Stimulated activated CD4-positive, alpha-beta T cell treated with anti-CD3 and anti-CD28 coated beads, Interleukin-1b, Interleukin-23, amount 100 ng/mL, for 1 hour (primary cell): ENCODE data around the gene FUT1.
A peak's percentile ranks its signal among the peaks of the same experiment; 100 is the strongest.
"Not testable (repeated sequence)": the region's sequence is repeated elsewhere in the genome, so short reads cannot be mapped to it uniquely, and the experiment has no call there.

Experiments used
- DNase-seq, 2 donors: peaks; one replicate each; pipeline ENCODE4 v3.0.0-alpha.2; 2020; ENCODE audit warnings: low read depth in 2 of 2

Gene FUT1

GRCh38 chr19:48718106-48718505, 34.3 kb downstream of the FUT1 start:
- not testable (repeated sequence) for DNase-seq

DNA sequence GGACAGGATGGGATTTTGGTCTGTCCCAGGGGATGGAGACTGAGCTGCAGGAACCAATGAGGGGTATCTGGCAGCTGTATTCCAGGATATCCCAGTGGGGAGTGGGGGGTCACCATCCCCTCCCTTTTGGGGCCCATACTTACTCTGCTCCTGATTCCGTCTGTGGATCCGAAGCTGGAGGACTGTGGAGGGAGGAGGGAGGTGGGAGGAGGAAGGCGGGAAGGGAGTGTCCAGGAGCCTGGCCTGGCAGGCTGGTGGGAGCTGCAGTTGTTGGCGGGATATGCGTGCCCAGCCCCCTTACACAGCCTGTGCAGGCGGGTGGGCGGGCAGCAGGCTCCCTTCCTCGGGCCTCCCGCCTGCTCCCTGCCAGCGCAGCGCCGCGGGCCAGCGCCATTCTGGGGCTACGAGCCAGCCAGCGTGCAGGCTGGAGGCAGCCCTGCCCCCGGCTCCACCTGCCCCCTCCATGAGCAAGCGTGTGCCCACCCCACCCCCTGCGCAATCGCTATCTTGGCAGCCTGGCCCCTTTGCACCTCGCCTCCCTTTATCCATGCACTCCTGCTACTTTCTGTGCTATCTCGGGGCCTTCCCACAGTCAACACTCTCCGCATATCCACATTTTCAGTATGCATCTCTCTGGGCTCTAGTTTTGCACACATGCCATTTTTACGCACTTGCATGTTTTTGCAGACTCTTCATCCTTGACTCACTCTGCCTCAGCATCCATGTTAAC, 35.7 kb downstream of the FUT1 start:
- DNase-seq = no peak

DNA sequence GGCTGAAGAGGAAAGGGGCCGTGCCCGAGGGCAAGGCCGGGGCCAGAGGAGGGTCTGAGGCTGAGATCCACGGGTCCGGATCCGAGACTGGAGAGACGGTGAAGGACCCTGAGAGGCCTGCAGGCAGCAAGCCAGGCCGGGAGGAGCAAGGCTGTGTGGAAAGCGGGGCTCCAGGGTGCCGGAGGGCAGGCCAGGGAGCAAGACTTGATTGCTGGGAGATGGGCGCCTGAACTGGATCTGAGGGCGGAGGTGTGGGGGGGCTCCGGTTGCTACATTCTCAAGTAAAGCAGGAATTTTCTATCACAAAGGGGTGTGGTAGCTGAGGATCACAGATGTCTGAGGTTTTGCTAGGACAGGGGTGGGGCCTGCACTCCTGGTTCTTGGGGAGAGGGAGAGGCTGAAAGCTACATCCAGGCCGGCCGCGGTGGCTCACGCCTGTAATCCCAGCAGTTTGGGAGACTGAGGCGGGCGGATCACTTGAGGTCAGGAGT, 36.7 kb downstream of the FUT1 start:
- no peak for DNase-seq

GRCh38 chr19:48714759-48715675, 37.4 kb downstream of the FUT1 start:
- DNase-seq = no peak

DNA sequence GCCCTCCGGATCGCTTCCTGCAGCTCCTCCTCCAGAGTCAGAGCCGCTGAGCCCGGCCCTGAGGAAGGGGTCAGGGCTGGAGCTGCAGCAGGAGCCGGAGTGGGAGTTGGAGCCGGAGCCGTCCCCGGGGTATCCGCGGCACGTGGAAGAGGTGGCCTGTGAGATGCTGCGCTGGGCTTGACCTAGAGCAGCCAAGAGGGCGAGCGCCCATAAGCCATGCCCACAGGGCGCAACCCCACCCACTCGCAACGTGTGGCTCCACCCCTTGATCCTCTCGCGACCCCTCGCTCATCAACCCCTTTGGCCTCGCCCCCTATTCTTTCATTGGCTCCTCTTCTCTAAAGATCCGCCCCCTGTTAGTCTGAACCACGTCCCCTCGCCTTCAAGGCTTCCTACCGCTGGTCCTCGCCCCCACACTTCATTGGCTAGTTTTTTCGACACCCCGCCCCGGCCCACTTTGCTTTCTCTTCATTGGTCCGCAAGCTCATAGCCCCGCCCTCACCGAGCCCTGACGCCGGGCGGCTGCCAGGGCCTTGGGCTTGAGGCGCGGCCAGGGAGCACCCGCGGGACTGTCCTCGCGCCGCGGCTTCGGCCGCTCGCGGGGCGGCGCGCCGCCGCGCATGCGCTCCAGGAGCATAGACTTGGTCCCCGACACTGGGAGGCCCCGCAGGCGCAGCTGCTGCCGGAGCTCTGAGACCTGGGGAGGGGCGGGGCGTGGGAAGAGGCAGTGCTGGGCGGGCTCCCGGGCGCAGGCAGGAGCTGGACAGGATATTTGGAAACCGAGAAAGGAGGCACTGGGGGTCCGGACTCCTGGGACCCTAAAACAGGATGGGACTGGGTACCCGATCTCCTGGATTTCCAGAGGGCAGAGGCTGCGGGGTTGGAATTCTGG, 38.3 kb downstream of the FUT1 start:
- peak; percentile 92 to 94 for DNase-seq

DNA sequence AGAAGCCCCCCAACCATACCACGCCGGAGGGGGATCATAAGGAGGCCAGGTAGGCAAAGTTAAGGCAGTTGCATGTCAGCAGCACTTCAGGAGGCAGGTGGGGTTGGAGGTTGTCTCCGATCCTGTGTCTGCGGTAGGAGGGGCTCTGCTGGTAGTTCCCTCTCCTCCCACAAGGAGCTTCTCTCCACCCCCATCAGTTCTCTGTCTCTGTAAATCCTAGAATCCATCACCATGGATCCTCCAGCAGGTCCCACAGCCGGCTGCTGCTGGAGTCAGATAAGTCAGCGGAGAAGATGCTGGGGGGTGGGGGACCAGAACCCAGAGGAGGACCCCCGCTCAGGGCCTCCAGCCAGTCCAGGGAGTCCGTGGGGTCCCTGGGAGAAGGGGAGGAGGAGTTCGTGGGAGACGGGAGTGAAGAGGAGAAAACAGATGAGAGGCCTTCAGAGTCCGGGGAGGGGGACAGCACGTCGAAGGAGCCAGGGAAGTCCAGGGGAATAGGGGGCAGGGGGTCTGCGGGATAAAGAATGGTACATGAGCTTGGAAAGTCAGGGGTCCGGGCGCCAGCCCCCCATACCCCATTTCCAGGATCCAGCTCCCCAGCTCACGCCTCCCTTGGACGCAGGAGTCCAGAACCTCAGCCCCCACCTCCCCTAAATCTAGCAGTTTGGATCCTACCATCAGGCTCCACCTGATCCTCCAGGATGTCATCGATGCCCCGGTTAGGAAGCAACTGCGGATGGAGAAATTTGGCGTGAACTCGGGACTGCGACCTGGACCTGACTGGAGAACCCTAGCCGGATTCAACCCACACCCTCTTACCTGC, 39.2 kb downstream of the FUT1 start:
- no peak for DNase-seq

DNA sequence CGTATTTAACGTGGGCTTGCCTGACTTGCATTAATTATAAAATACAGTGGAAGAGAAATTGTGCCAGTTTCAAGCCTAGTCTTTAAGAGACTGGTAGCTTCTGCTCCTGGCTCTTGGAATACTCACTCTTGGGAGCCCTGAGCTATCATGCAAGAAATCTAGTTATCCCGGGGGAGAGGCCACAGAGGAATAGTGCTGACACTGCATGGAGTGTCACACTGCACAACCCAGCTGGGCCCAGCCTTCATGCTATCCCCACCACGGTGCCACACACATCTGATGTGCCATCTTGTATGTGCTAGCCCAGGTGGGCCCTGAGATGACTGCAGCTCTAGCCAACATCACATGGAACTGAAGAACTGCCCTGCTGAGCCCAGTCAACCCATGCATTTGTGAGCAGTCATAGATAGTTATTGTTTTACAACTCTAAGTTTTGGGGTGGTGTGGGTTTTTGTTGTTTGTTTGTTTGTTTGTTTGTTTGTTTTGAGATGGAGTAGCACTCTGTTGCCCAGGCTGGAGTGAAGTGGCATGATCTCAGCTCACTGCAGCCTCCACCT, 41.3 kb downstream of the FUT1 start:
- DNase-seq = no peak

- DNase-seq = no peak
These were observed 44.0 kb downstream of the FUT1 start for GRCh38 chr19:48708471-48708870.

DNA sequence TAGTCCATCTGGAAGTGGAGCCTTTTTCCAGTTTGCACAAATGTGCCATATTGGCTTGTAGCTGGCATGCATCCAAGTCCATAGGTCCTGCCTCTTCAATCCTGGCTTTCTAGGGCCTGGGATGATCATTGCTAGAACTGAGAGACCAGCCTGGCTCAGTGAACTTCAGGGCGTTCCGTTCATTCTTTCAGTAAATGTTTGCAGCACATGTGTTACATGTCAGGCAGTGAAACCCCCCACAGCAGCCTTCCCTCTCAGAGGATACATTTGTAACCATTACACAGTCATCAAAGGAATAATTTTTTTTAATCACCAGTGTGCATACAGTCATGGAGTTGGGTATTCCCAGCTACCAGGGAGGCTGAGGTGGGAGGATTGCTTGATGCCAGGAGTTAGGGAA, 47.0 kb downstream of the FUT1 start:
- no peak for DNase-seq

- DNase-seq = no peak
These were observed 49.1 kb downstream of the FUT1 start for GRCh38 chr19:48703316-48703715.

DNA sequence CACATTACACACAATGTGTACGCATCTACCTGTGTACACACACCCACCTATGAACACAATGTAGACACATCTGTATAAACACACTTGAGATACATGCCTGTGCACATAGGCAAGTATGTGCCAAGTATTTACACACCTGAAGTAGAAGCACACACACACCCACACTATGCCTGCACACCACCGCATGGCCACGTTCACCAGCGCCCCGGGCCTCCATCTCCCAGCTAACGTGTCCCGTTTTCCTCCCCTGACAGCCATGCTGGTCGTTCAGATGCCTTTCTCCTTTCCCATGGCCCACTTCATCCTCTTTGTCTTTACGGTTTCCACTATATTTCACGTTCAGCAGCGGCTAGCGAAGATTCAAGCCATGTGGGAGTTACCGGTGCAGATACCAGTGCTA, 49.7 kb downstream of the FUT1 start:
- no peak for DNase-seq

DNA sequence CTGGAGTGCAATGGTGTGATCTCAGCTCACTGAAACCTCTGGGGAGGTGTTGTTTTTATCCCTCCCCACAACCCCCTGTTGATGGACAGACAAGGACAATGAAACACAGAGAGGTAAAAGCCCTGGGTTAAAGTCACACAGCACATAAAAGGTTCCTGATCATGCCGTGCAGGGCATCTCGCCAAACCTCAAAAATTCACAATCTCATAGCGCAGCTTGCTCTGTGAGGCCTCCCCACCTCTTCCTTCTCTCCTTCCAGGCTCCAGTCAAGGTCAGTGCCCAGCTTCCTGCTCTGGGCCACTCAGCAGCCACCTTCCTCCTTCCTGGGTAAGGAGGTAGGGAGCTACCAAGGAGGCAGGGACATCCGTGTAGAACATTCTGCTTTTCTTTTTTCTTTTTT, 54.4 kb downstream of the FUT1 start:
- no peak for DNase-seq
